ENCODE data around the gene GON4L.
A peak's percentile ranks its signal among the peaks of the same experiment; 100 is the strongest.
"Not testable (repeated sequence)": the region's sequence is repeated elsewhere in the genome, so short reads cannot be mapped to it uniquely, and the experiment has no call there.

GON4L gene

DNA sequence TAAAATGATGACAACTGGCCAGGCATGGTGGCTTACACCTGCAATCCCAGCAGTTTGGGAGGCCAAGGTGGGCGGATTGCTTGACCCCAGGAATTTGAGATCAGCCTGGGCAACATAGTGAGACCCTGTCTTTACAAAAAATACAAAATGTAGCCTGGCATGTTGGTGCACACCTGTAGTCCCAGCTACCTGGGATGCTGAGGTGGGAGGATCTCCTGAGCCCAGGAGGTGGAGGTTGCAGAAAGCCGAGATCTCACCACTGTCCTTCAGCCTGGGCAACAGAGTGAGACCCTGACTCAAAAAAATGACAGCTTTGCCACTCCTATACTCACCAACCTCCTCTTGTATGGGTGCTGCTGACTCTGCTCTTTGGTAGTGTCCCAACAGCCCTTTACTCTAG is 20.9 kb upstream of the GON4L start:
- DNase-seq (ENCODE audit: low read depth): no peak

- DNase-seq (ENCODE audit: low read depth): no peak
Observed at GRCh38 chr1:155873860-155874259, 16.8 kb upstream of the GON4L start.

DNA sequence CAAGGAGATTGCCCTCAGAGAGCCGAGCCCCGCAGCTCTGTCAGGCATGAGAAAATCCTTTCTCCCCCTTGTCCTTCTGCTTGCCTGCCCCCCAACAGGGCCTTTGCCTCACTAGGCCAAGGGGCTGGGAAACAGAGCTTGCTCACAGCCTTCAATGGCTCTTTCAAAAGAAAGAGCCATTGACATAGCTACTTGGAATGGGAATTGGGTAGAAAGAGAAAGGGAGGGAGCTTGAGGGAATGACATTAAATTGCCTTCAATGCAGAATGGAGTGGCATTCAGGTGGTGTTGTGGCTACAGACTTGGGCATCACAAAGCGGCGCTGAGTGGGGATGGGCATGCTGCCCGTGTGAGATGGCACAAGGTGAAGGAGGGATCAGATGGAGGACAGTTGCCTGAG is 15.5 kb upstream of the GON4L start:
- DNase-seq (ENCODE audit: low read depth): no peak

DNA sequence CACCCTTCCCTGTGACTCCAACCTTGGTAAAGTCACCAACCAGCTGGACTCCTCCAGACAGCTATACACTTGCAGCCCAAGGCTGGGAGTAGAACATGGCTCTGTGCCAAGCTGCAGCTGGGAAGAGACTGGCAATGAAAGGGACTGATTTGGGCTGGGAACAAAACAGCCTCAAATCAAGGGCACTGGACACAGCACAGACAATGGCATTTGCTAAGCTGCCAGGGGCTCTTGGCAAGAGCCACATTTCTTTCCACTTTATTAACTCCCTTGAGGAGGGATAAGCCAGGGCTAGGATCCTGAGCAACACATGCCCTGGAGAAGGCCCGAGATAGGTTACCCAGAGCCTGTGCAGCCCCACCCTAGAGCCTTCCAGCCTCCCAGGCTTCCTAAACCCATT is 14.4 kb upstream of the GON4L start:
- no peak for DNase-seq (ENCODE audit: low read depth)

DNA sequence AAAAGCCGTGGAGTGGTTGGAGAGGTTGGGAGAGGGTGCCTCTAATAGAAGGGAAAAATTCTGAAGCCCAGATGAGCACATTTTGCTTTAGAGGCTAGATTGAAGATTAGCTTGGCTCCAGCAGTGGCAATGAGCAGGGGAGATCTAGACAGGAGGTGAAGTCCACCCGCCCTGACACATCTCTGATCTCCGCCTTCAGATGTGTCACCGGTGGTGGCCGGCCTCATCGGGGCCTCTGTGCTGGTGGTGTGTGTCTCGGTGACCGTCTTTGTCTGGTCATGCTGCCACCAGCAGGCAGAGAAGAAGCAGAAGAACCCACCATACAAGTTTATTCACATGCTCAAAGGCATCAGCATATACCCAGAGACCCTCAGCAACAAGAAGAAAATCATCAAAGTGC is 10.8 kb upstream of the GON4L start:
- no peak for DNase-seq (ENCODE audit: low read depth)

DNA sequence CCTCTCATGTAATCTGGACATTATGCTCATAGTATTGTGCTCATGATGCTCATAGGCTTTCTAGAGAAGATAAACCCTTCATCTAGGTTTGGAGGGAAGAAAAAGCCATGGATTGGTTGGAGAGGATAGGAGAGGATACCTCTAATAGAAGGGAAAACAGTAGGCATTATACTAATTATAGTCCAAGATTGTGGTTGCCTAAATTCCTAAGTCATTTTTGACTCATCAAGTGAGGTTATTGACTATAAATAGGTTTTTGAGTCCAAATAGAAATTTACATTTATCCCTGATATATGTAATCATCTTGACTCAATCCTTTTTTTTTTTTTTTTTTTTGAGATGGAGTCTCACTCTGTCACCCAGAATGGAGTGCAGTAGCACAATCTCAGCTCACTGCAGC is 7.4 kb upstream of the GON4L start:
- no peak for DNase-seq (ENCODE audit: low read depth)

- DNase-seq (ENCODE audit: low read depth): no peak
Observed at GRCh38 chr1:155861896-155862295, 4.9 kb upstream of the GON4L start.

DNA sequence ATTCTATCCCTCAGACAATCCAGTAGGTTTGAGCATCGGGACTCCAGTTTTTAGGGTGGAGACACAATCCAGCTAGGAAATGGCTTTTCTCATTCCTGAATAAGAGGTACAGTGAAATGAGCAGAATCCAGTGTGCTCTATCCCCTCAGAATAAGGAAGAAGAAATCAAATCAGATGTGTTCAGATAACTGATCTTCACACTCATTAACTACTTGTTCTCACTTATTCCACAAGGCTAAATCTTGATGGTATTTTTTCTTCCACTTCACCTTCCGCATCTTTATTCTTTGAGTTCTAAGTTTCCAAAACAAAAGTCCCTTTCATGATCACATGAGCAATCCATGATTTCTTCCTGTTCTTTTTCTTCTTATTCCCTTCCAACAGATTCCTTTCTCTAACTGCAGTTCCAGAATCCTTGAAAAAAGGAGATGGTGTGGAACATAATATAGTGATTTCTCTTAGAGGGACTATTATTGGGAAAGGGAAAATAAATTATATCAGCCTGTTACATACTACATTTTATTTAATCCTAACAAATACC is 4.0 kb upstream of the GON4L start:
- DNase-seq (ENCODE audit: low read depth): no peak

GRCh38 chr1:155859881-155860871 is 3.2 kb upstream of the GON4L start:
- peak; percentile 86 for DNase-seq (ENCODE audit: low read depth)

GRCh38 chr1:155859234-155859829 is 2.3 kb upstream of the GON4L start, which contains the start of gene SYT11:
Gene SYT11 (plus strand): TSS chr1:155859567. CDS start chr1:155859762, 195 bp downstream.
- DNase-seq (ENCODE audit: low read depth): peak; percentile 90

GRCh38 chr1:155858800-155859233 is 1.8 kb upstream of the GON4L start:
- no peak for DNase-seq (ENCODE audit: low read depth)

- DNase-seq (ENCODE audit: low read depth): no peak
Observed at GRCh38 chr1:155856257-155856974, 598 bp downstream of the GON4L start.

DNA sequence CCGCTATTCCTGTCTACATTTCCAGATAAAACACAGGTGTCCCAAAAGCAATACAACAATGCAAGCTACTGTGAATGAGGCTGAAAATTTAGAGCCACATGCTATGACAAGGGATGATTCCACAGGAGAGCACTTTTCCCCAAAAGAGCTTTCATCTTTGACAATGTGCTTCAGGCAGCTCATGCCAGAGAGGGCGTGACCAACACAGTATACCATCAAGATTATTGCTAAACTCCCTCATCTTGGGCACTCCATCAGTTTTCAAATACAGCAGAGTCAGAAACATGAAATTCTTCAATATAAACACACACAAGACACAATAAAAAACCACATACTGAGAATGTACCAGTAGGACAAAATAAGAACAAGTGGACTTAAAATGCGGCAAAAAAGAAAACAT is 6.7 kb downstream of the GON4L start:
- no peak for DNase-seq (ENCODE audit: low read depth)

- DNase-seq (ENCODE audit: low read depth): no peak
Observed at GRCh38 chr1:155847823-155848529, 9.0 kb downstream of the GON4L start.

DNA sequence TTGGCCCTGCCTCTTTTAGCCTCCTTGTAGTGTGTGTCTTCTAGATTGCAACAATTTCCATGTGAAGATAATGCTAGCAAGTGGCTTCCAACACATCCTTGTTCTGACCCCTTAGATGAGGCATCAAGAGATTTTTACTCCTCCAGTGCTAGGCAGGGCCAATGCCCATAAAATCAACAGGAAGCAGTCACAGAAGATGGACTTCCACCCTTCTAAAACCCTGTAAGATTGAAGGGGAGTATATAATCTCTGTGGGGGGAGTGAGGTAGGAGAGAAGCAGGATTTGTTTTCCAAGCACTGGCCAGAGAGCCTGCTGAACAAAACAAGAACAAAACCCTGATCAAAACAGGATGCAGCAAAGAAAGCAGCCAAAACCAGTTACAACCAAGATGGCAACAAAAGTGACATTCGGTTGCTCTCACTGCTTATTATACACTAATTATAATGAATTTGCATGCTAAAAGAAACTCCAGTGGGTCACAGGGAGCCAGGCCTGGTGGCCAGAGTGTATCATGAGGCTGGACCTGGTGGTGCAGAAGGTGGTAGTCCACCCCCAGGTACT is 12.1 kb downstream of the GON4L start:
- no peak for DNase-seq (ENCODE audit: low read depth)

DNA sequence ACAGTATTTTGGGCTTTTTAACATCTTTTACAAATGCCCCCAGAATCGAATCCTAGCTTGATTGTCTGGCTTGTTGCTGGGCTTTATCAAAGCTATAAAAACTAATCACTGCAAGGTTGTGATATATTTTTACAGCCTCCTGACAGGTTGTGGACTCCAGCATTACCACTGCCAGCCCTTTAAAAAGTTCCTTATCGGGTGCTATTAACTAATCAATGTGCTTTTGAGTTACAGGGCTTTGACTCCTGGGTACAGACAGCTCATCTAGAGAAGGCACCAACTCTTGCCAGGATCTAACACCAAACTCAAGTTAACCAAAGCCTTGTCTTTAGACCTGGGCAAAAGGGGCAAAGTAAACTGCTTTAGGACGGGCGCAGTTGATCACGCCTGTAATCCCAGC is 16.6 kb downstream of the GON4L start:
- DNase-seq (ENCODE audit: low read depth): no peak

- no peak for DNase-seq (ENCODE audit: low read depth)
Observed at GRCh38 chr1:155835548-155835947, 21.5 kb downstream of the GON4L start.

- DNase-seq (ENCODE audit: low read depth): not testable (repeated sequence)
Observed at GRCh38 chr1:155834927-155835399, 22.1 kb downstream of the GON4L start.

- no peak for DNase-seq (ENCODE audit: low read depth)
Observed at GRCh38 chr1:155834296-155834926, 22.6 kb downstream of the GON4L start.

DNA sequence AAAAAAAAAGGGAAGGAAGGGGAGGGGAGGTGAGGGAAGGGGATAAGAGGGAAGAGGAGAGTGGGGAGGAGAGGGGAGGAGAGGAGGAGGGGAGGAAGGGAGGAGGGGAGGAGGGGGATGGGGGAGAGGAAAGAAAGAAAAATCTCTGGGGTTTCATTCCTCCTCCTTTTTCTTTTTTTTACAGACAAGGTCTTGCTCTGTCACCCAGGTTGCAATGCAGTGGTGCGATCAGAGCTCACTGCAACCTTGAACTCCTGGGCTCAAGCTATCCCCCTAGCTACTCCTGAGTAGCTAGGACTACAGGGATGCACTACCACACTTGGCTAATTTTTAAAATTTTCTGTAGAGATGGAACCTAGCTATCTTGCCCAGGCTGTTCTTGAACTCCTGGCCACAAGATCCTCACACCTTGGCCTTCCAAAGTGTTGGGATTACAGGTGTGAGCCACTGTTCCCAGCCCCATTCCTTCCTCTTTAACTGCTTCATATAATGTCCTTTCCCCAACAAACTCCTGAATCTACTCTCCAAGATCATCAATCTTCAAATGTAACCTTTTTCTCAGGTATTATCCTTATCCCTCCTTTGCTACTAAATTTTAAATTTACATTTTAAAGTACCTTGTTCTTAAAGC is 23.2 kb downstream of the GON4L start:
- DNase-seq (ENCODE audit: low read depth): no peak

All from CMK (cell line).